ENCODE measurements around the gene KRTAP20-3. TPM values are rescaled to one million over a fixed set of nuclear protein-coding genes. Genes with fewer than 3 reads are reported as not detected.

KRTAP20-3 gene
- total RNA-seq, 2 experiments from 2014 or later, result not detected

GRCh38 chr21:30620522-30620921 lies 22.1 kb upstream of the KRTAP20-3 start, which contains the start of gene KRTAP20-4:
KRTAP20-4 (plus strand) TSS chr21:30620627.
- H3K4me3 ChIP-seq (ENCODE audit: low read depth, low read length, poor library complexity, severe bottlenecking), result no peak within 1 kb of the TSS
- POLR2A ChIA-PET, result interaction anchor here (0.7 kb wide), 1 partner anchor 170 kb away, joined by 3 read pairs; no protein-coding TSS in a partner anchor
- CTCF ChIA-PET (ENCODE audit: unreplicated experiment), result no interaction called here
- no peaks in the 10 kb centered on the region for H3K79me2 ChIP-seq (ENCODE audit: insufficient read depth, low read depth, low read length)
- no peak within 1 kb of the TSS for H3K27ac ChIP-seq (ENCODE audit: low read depth, low read length, poor library complexity, severe bottlenecking)
- intact Hi-C loops (cut with micrococcal nuclease; ENCODE audit: unreplicated experiment), result no loop called here
- H3K9me3 ChIP-seq (ENCODE audit: low read length), result no peaks in the 10 kb centered on the region
- H3K9me2 ChIP-seq (ENCODE audit: insufficient read depth, low read length), result no peaks in the 10 kb centered on the region
- no peaks in the 10 kb centered on the region for H4K20me1 ChIP-seq (ENCODE audit: insufficient read depth, low read length)
- no peak for DNase-seq (ENCODE audit: low spot score)
- H2AFZ ChIP-seq (ENCODE audit: low read length), result no peak within 1 kb of the TSS
- H3K4me1 ChIP-seq (ENCODE audit: insufficient read depth, low read length, poor library complexity, severe bottlenecking), result no peaks in the 10 kb centered on the region
- TF ChIP-seq, protein P1, sequence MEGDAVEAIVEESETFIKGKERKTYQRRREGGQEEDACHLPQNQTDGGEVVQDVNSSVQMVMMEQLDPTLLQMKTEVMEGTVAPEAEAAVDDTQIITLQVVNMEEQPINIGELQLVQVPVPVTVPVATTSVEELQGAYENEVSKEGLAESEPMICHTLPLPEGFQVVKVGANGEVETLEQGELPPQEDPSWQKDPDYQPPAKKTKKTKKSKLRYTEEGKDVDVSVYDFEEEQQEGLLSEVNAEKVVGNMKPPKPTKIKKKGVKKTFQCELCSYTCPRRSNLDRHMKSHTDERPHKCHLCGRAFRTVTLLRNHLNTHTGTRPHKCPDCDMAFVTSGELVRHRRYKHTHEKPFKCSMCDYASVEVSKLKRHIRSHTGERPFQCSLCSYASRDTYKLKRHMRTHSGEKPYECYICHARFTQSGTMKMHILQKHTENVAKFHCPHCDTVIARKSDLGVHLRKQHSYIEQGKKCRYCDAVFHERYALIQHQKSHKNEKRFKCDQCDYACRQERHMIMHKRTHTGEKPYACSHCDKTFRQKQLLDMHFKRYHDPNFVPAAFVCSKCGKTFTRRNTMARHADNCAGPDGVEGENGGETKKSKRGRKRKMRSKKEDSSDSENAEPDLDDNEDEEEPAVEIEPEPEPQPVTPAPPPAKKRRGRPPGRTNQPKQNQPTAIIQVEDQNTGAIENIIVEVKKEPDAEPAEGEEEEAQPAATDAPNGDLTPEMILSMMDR (conservative IDR thresholded peaks at IDR 0.05; ENCODE audit: low read length), result no peak
- TF ChIP-seq EZH2phosphoT487 (IDR thresholded peaks at IDR 0.05; ENCODE audit: borderline replicate concordance, low read depth, low read length), result no peak
- no peaks in the 10 kb centered on the region for H3K36me3 ChIP-seq (ENCODE audit: insufficient read depth, low read length)
- no TSS peak for BruUV-seq (replicated peaks)
- H3K4me2 ChIP-seq (ENCODE audit: low read length), result no peak within 1 kb of the TSS

- Histone ChIP-seq H3K27ac (ENCODE audit: low read depth, low read length, poor library complexity, severe bottlenecking) (no peak overlapping the region), H2AFZ (ENCODE audit: low read length) (no peak overlapping the region), H3K4me2 (ENCODE audit: low read length) (no peak overlapping the region), H4K20me1 (ENCODE audit: insufficient read depth, low read length) (no peaks in the 10 kb centered on the region), H3K9me2 (ENCODE audit: insufficient read depth, low read length) (no peaks in the 10 kb centered on the region), H3K79me2 (ENCODE audit: insufficient read depth, low read depth, low read length) (no peaks in the 10 kb centered on the region), H3K9me3 (ENCODE audit: low read length) (peaks cover 8% of the 10 kb centered on the region; the same call in 1 of the 2 replicates), H3K4me1 (ENCODE audit: insufficient read depth, low read length, poor library complexity, severe bottlenecking) (no peaks in the 10 kb centered on the region), H3K36me3 (ENCODE audit: insufficient read depth, low read length) (no peaks in the 10 kb centered on the region), H3K4me3 (ENCODE audit: low read depth, low read length, poor library complexity, severe bottlenecking) (no peak overlapping the region)
- intact Hi-C loops (cut with micrococcal nuclease; ENCODE audit: unreplicated experiment), result no loop called here
- POLR2A ChIA-PET, result interaction anchor here (0.7 kb wide), 1 partner anchor 14 kb away, joined by 6 read pairs; no protein-coding TSS in a partner anchor
- CTCF ChIA-PET (ENCODE audit: unreplicated experiment), result interaction anchor here (0.6 kb wide), 1 partner anchor 41 kb away, joined by 3 read pairs; no protein-coding TSS in a partner anchor
- BruUV-seq (replicated peaks), result no TSS peak
- TF ChIP-seq EZH2phosphoT487 (IDR thresholded peaks at IDR 0.05; ENCODE audit: borderline replicate concordance, low read depth, low read length), result no peak
- TF ChIP-seq, protein P1 (conservative IDR thresholded peaks at IDR 0.05; ENCODE audit: low read length), result no peak
- no peak for DNase-seq (ENCODE audit: low spot score)
Observed at GRCh38 chr21:30623362-30623761, 19.3 kb upstream of the KRTAP20-3 start.

DNA sequence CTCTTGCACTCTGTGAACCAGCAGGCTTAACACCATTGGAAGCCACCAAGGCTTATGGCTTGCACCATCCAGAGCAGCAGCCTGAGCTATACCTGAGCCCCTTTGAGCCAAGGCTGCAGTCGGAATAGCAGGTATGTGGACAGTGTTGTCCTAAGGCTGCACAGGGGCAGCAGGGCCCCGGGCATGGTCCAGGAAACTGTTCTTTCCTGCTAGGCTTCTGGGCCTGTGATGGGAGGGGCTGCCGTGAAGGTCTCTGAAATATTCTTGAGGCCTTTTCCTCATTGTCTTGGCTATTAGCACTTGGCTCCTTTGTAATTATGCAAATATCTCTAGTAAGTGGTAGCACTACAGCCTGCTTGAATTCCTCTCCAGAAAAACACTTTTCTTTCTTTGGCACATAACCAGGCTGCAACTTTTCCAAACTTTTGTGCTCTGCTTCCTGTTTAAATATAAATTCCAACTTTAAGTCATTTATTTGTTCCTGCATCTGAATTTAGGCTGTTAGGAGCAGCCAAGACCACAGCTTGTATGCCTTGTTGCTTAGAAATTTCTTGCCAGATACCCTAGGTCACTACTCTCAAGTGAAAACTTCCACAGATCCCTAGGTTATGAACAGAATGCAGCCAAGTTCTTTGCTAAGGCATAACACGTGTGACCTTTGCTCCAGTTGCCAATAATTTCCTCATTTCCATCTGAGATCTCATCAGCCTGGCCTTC lies 17.1 kb upstream of the KRTAP20-3 start:
- no peak for DNase-seq (ENCODE audit: low spot score)
- Histone ChIP-seq H2AFZ (ENCODE audit: low read length) (no peak overlapping the region), H3K4me3 (ENCODE audit: low read depth, low read length, poor library complexity, severe bottlenecking) (no peak overlapping the region), H3K79me2 (ENCODE audit: insufficient read depth, low read depth, low read length) (no peaks in the 10 kb centered on the region), H3K4me2 (ENCODE audit: low read length) (no peak overlapping the region), H3K9me3 (ENCODE audit: low read length) (peaks cover 8% of the 10 kb centered on the region; the same call in 1 of the 2 replicates), H3K4me1 (ENCODE audit: insufficient read depth, low read length, poor library complexity, severe bottlenecking) (no peaks in the 10 kb centered on the region), H3K9me2 (ENCODE audit: insufficient read depth, low read length) (no peaks in the 10 kb centered on the region), H3K27ac (ENCODE audit: low read depth, low read length, poor library complexity, severe bottlenecking) (no peak overlapping the region), H3K36me3 (ENCODE audit: insufficient read depth, low read length) (no peaks in the 10 kb centered on the region), H4K20me1 (ENCODE audit: insufficient read depth, low read length) (no peaks in the 10 kb centered on the region)
- intact Hi-C loops (cut with micrococcal nuclease; ENCODE audit: unreplicated experiment), result no loop called here
- BruUV-seq (replicated peaks), result no TSS peak
- POLR2A ChIA-PET, result interaction anchor here (0.6 kb wide), 1 partner anchor 17 kb away, joined by 3 read pairs; no protein-coding TSS in a partner anchor
- TF ChIP-seq EZH2phosphoT487 (IDR thresholded peaks at IDR 0.05; ENCODE audit: borderline replicate concordance, low read depth, low read length), result no peak
- TF ChIP-seq, protein P1 (conservative IDR thresholded peaks at IDR 0.05; ENCODE audit: low read length), result no peak
- CTCF ChIA-PET (ENCODE audit: unreplicated experiment), result no interaction called here
